ENCODE data around the gene CYBB.

Gene CYBB

GRCh38 chrX:37846558-37846933 is 66.7 kb downstream of the CYBB start:
- DNase-seq (ENCODE audit: low read depth) = no peak
- H3K4me3 ChIP-seq (replicated peaks; ENCODE audit: low read depth, low read length) = peak overlapping the region; percentile 68
- no peak for TF ChIP-seq CTCF (IDR thresholded peaks at IDR 0.05; ENCODE audit: low read length, missing control alignments)

DNA sequence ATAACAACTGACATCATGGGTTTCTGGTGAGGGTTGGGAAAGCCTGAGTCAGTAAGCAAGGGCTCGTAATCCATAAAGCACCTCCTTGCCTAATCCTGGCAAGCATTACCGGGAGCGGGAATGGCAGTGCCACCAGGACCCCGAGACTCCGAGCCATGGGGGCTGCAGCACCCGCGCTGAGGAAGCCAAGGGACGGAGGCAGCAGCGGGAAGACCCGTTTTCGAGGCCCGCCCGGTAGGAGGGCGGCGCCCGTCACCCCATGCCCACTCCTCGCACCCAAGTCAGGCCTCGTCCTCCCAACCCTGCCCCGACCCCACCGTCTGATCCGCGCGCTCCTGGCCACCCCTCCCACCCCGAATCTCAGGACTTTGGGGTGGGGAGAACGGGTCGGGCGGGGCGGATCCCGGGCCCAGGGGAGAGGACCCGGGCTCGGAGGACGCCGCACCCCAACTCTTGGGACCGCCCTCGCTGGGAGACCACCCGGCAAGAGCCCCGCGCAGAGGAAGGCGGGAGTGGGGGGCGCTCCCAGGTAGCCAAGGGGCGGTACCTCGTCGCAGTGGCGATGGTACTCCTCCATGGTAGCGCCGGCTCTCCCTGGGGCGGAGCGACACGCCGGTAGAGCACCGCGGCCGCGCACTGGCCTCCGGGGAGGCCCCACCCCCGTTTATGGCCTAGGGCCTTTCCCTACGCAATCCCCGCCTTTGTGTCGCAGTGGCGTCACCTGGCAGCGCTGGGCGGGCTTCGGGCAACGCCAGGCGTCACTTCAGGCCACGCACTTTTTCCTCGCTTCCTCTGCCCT is 67.3 kb downstream of the CYBB start, which contains the start of gene DYNLT3:
Gene DYNLT3, minus strand, starts transcription at position 638 of the 799 bp plus-strand sequence. Its CDS starts 61 bp downstream, at position 577.
- no peak for TF ChIP-seq CTCF (IDR thresholded peaks at IDR 0.05; ENCODE audit: low read length, missing control alignments)
- peak; percentile 71 for DNase-seq (ENCODE audit: low read depth)
- peak within 1 kb of the TSS; percentile 68 for H3K4me3 ChIP-seq (replicated peaks; ENCODE audit: low read depth, low read length)

DNA sequence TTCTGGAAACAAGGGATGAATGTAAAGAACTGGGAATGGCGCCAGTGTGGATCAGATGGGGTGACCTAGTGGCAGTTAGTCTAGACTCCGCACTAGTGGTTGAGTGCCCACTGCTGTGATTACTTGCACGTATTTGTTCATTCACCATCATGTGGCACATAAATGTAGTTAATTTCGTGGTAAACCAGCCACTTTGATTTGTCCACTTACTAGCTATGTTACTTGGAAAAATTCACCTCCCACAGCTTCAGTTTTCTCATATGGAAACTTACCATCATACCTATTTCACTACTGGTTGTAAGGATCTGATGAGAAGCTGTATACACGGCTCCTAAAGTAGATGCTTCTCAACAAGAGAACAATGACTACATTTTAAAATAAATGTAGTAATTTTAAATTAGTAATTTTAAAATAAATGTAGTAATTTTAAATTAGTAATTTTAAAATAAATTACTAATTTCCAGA is 67.9 kb downstream of the CYBB start:
- peak overlapping the region; percentile 68 for H3K4me3 ChIP-seq (replicated peaks; ENCODE audit: low read depth, low read length)
- no peak for TF ChIP-seq CTCF (IDR thresholded peaks at IDR 0.05; ENCODE audit: low read length, missing control alignments)
- DNase-seq (ENCODE audit: low read depth) = no peak

DNA sequence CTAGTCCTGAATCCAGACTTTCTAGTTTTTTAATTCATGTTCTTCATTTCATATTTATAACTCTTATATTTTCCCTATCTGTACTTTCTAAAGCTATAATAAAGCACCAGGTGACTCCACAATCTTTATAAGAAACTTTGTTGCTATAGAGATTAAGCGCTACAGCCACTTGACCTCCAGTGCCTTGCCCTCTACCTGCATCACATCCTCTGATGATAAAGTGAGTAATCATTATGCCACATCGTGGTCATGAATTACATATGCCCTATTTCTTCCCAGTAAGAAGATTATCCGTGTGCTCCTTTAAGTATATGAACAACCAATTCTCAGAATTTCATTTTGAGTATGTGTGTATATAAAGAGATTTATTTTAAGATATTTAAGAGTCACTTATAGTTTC is 74.3 kb downstream of the CYBB start:
- no peak overlapping the region for H3K4me3 ChIP-seq (replicated peaks; ENCODE audit: low read depth, low read length)
- DNase-seq (ENCODE audit: low read depth) = no peak
- TF ChIP-seq CTCF (IDR thresholded peaks at IDR 0.05; ENCODE audit: low read length, missing control alignments) = no peak

GRCh38 chrX:37854748-37855147 is 74.9 kb downstream of the CYBB start:
- no peak for DNase-seq (ENCODE audit: low read depth)
- H3K4me3 ChIP-seq (replicated peaks; ENCODE audit: low read depth, low read length) = no peak overlapping the region
- TF ChIP-seq CTCF (IDR thresholded peaks at IDR 0.05; ENCODE audit: low read length, missing control alignments) = no peak

DNA sequence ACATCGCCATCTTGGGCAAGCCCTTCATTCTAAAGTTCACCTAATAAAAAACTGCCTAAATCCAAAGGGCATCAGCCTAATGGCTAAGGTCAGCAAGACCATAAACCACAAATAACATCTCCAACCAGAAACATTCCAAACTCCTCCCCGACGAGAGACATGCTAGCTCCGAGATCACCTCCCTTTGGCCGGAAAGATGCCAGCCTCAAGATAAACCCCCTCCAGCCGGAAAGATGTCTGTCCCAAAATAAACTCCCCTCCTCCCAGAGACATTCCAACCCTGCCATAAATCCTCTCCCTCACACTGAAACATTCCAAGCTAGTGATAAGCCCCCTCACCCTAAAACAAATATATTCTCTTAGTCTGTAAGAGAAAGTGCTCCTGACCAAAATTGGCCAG is 80.9 kb downstream of the CYBB start:
- no peak for DNase-seq (ENCODE audit: low read depth)
- H3K4me3 ChIP-seq (replicated peaks; ENCODE audit: low read depth, low read length) = no peak overlapping the region
- TF ChIP-seq CTCF (IDR thresholded peaks at IDR 0.05; ENCODE audit: low read length, missing control alignments) = no peak

GRCh38 chrX:37862851-37863250 is 83.0 kb downstream of the CYBB start:
- DNase-seq (ENCODE audit: low read depth) = no peak
- no peak overlapping the region for H3K4me3 ChIP-seq (replicated peaks; ENCODE audit: low read depth, low read length)
- TF ChIP-seq CTCF (IDR thresholded peaks at IDR 0.05; ENCODE audit: low read length, missing control alignments) = no peak
